Activated naive CD8-positive, alpha-beta T cell (primary cell): Measurements from ENCODE around the gene CES1.
"Not testable (repeated sequence)": the region's sequence is repeated elsewhere in the genome, so short reads cannot be mapped to it uniquely, and the experiment has no call there.

Source experiments
- H3K27ac Mint-ChIP-seq: one replicate; pipeline ENCODE4 v1.8.0; 2021; ENCODE audit warnings: mixed read lengths
- H3K27me3 Mint-ChIP-seq: one replicate; pipeline ENCODE4 v1.8.0; 2021; ENCODE audit warnings: mixed read lengths
- H3K36me3 Mint-ChIP-seq: one replicate; pipeline ENCODE4 v1.8.0; 2021; ENCODE audit warnings: mixed read lengths
- H3K4me1 Mint-ChIP-seq: one replicate; pipeline ENCODE4 v1.8.0; 2021; ENCODE audit warnings: low read depth, mixed read lengths
- H3K4me3 Mint-ChIP-seq: one replicate; pipeline ENCODE4 v1.8.0; 2021; ENCODE audit warnings: mild to moderate bottlenecking, mixed read lengths
- H3K9me3 Mint-ChIP-seq: one replicate; pipeline ENCODE4 v1.8.0; 2021; ENCODE audit warnings: low read depth, mixed read lengths

Gene CES1

GRCh38 chr16:55782793-55783091, 50.2 kb downstream of the CES1 start:
- H3K36me3 Mint-ChIP-seq, H3K4me1 Mint-ChIP-seq, H3K27ac Mint-ChIP-seq, H3K9me3 Mint-ChIP-seq, H3K4me3 Mint-ChIP-seq, H3K27me3 Mint-ChIP-seq: not testable (repeated sequence)

DNA sequence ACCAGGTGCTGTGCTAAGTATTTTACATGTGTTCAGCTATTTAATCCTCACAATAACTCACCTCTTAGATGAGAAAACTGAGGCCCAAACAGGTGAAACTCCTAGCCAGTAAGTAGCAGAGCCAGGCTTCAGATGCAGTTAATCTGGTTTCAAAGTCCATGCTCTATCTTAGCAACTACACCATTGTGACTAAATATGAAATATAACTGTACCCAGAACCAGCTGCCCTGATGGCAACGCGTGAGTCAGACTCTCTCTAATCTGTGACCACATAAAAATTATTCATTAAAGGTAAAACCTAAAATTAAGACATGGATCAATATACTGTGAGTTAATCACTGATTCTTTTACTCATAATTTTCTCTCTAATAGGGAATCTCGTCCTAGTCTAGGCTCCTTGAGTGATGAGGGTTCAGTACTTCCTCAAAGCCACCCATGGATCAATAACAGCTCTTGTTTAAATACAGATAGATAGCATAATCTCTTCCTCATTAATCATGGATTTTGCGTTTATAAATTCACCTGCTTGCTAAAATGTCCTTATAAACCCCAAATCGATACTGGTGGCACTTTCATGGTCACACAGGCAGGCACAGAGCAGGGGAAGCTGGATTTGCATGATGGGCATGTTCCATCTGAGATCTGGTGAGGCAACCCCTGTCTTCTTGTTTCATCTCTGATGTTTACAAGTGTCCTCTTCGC, 50.7 kb downstream of the CES1 start:
- H3K9me3 Mint-ChIP-seq, H3K4me3 Mint-ChIP-seq, H3K36me3 Mint-ChIP-seq, H3K27me3 Mint-ChIP-seq, H3K4me1 Mint-ChIP-seq, H3K27ac Mint-ChIP-seq: not testable (repeated sequence)

GRCh38 chr16:55781456-55781855, 51.4 kb downstream of the CES1 start:
- H3K36me3 Mint-ChIP-seq, H3K4me3 Mint-ChIP-seq, H3K27ac Mint-ChIP-seq, H3K9me3 Mint-ChIP-seq, H3K4me1 Mint-ChIP-seq, H3K27me3 Mint-ChIP-seq: not testable (repeated sequence)

- H3K4me3 Mint-ChIP-seq, H3K9me3 Mint-ChIP-seq, H3K4me1 Mint-ChIP-seq, H3K36me3 Mint-ChIP-seq, H3K27me3 Mint-ChIP-seq, H3K27ac Mint-ChIP-seq: not testable (repeated sequence)
Measured at GRCh38 chr16:55780095-55780407, 52.8 kb downstream of the CES1 start.

- Mint-ChIP-seq H3K9me3 (no peaks in the 10 kb centered on the region), H3K4me1 (no peaks in the 10 kb centered on the region), H3K27me3 (no peaks in the 10 kb centered on the region), H3K36me3 (no peaks in the 10 kb centered on the region), H3K27ac (no peak overlapping the region), H3K4me3 (no peak overlapping the region)
Measured at GRCh38 chr16:55779402-55780094, 53.3 kb downstream of the CES1 start.

DNA sequence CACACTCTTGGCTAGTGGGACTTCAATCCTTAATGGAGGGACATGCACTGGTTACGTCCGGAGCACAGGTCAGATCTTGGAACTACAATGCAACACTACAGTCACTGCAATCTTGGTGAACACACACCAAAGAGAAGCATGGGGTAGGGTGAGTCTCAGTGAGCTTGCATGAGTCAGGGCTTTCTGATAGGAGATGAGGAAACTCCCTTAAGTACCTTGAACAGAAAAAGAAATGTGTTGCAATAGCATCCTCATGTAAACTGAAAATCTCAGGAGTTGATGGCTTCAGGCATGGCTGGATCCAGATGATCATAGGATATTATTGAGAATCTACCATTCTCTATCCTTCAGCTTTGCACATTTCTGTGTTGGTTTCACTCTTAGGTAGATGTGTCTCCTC, 54.1 kb downstream of the CES1 start:
- Mint-ChIP-seq H3K27ac (no peak overlapping the region), H3K9me3 (no peaks in the 10 kb centered on the region), H3K36me3 (no peaks in the 10 kb centered on the region), H3K4me3 (no peak overlapping the region), H3K4me1 (no peaks in the 10 kb centered on the region), H3K27me3 (no peaks in the 10 kb centered on the region)

DNA sequence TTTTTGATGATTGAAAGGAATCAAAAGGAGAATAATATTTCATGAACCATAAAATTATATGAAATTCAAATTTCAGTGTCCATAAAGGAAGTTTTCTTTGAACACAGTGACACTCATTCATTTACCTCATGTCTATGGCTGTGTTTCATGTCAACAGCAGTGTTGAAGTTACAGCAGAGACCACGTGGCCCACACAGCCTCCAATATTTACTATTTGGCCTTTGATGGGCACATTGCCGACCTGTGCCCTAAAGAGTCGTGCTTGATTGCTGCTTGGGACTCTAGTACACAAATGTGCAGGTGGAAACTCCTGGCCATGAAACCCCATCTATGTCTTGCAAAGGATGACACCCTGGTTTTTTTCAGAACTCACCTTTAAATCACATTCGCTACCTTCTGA, 57.0 kb downstream of the CES1 start:
- H3K27me3 Mint-ChIP-seq = no peaks in the 10 kb centered on the region
- H3K4me3 Mint-ChIP-seq = no peak overlapping the region
- no peak overlapping the region for H3K27ac Mint-ChIP-seq
- H3K36me3 Mint-ChIP-seq = no peaks in the 10 kb centered on the region
- no peaks in the 10 kb centered on the region for H3K4me1 Mint-ChIP-seq
- H3K9me3 Mint-ChIP-seq = no peaks in the 10 kb centered on the region

GRCh38 chr16:55773859-55774549, 58.9 kb downstream of the CES1 start:
- no peak overlapping the region for H3K4me3 Mint-ChIP-seq

DNA sequence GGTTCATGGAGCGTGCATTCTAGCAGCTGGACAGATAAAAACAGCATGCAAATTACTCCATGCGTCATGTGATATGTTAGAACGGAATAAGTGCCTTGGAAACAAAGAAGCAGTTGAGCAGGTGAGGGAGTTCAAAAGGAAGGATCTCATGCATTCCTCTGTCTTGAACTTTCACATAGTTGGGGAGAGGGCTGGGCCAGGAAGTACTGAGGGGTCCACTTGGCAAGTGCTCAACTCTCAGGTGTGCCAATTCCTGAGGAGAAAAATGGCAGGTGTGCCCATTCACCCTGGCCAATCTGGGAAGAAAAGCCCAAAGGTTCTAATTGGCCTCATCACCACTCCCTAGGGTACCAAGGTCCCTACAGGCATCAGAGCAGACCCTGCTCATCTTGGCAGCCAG, 67.7 kb downstream of the CES1 start:
- H3K27me3 Mint-ChIP-seq = no peaks in the 10 kb centered on the region

More at GRCh38 chr16:55773859-55774549, 58.9 kb downstream of the CES1 start:
- no peaks in the 10 kb centered on the region for H3K27me3 Mint-ChIP-seq
- no peaks in the 10 kb centered on the region for H3K9me3 Mint-ChIP-seq
- H3K36me3 Mint-ChIP-seq = no peaks in the 10 kb centered on the region
- H3K27ac Mint-ChIP-seq = no peak overlapping the region
- no peaks in the 10 kb centered on the region for H3K4me1 Mint-ChIP-seq

GRCh38 chr16:55760310-55761001, 72.4 kb downstream of the CES1 start:
- Mint-ChIP-seq H3K4me3 (no peak overlapping the region), H3K27ac (no peak overlapping the region), H3K9me3 (no peaks in the 10 kb centered on the region), H3K4me1 (no peaks in the 10 kb centered on the region), H3K36me3 (peaks cover 2% of the 10 kb centered on the region), H3K27me3 (peaks cover 2% of the 10 kb centered on the region)

More for the DNA sequence above, 67.7 kb downstream of the CES1 start:
- no peak overlapping the region for H3K27ac Mint-ChIP-seq
- no peak overlapping the region for H3K4me3 Mint-ChIP-seq
- no peaks in the 10 kb centered on the region for H3K36me3 Mint-ChIP-seq
- no peaks in the 10 kb centered on the region for H3K9me3 Mint-ChIP-seq
- no peaks in the 10 kb centered on the region for H3K4me1 Mint-ChIP-seq

GRCh38 chr16:55759965-55760309, 73.0 kb downstream of the CES1 start:
- H3K4me1 Mint-ChIP-seq, H3K27me3 Mint-ChIP-seq, H3K27ac Mint-ChIP-seq: not testable (repeated sequence)

GRCh38 chr16:55757595-55758527, 75.0 kb downstream of the CES1 start:
- H3K4me3 Mint-ChIP-seq, H3K27me3 Mint-ChIP-seq, H3K36me3 Mint-ChIP-seq, H3K9me3 Mint-ChIP-seq, H3K27ac Mint-ChIP-seq: not testable (repeated sequence)
- peaks cover 13% of the 10 kb centered on the region for H3K4me1 Mint-ChIP-seq

More at GRCh38 chr16:55759965-55760309, 73.0 kb downstream of the CES1 start:
- H3K9me3 Mint-ChIP-seq, H3K4me3 Mint-ChIP-seq, H3K36me3 Mint-ChIP-seq: not testable (repeated sequence)

- Mint-ChIP-seq H3K4me3 (no peak overlapping the region), H3K27ac (no peak overlapping the region), H3K36me3 (peaks cover 6% of the 10 kb centered on the region), H3K27me3 (peaks cover 2% of the 10 kb centered on the region), H3K4me1 (peaks cover 21% of the 10 kb centered on the region), H3K9me3 (peaks cover 5% of the 10 kb centered on the region)
Measured at GRCh38 chr16:55756963-55757362, 75.9 kb downstream of the CES1 start.

GRCh38 chr16:55754056-55754455, 78.8 kb downstream of the CES1 start:
- Mint-ChIP-seq H3K27ac (peak overlapping the region; percentile 92), H3K4me1 (peaks cover 23% of the 10 kb centered on the region), H3K27me3 (no peaks in the 10 kb centered on the region), H3K4me3 (no peak overlapping the region), H3K36me3 (peaks cover 4% of the 10 kb centered on the region), H3K9me3 (peaks cover 5% of the 10 kb centered on the region)
